Suprapubic skin (tissue), 4 donors: ENCODE measurements around the gene PRLR. TPM values are rescaled to one million over a fixed set of nuclear protein-coding genes. Genes with fewer than 3 reads are reported as not detected.

Experiments
- DNase-seq, 2 donors: peaks; one replicate each; pipeline ENCODE4 v3.0.0-alpha.2; 2019; ENCODE audit warnings: low spot score in 2 of 2
- H3K27ac ChIP-seq: fragments of 200-600 bp; sonication (generic); one replicate; pipeline ENCODE4 v1.5.1; 2019
- H3K27me3 ChIP-seq: fragments of 200-600 bp; sonication (generic); one replicate; pipeline ENCODE4 v1.5.1; 2019
- H3K36me3 ChIP-seq: fragments of 200-600 bp; sonication (generic); one replicate; pipeline ENCODE4 v1.5.1; 2019
- H3K4me1 ChIP-seq: fragments of 200-600 bp; sonication (generic); one replicate; pipeline ENCODE4 v1.5.1; 2019
- H3K4me3 ChIP-seq: fragments of 200-600 bp; sonication (generic); one replicate; pipeline ENCODE4 v1.5.1; 2019; ENCODE audit warnings: mild to moderate bottlenecking
- H3K9me3 ChIP-seq: fragments of 200-600 bp; sonication (generic); one replicate; pipeline ENCODE4 v1.5.1; 2019
- CTCF ChIP-seq, 2 donors: fragments of 200-600 bp in 1 of 2; fragments of 450-650 bp in 1 of 2; sonication (generic) in 1 of 2; IDR thresholded peaks; one replicate each; pipeline ENCODE4 v1.5.1; 2016 to 2019; ENCODE audit warnings: antibody characterized with exemption in 2 of 2, mild to moderate bottlenecking in 1 of 2, moderate library complexity in 1 of 2
- EP300 ChIP-seq: sonication (generic); formaldehyde crosslinking; IDR thresholded peaks from one replicate; pipeline ENCODE4 v1.6.1; 2017; ENCODE audit warnings: antibody characterized with exemption
- POLR2A ChIP-seq, 2 donors: fragments of 450-650 bp; IDR thresholded peaks; one replicate each; pipeline ENCODE4 v1.6.1; 2017; ENCODE audit warnings: antibody characterized with exemption in 2 of 2, mild to moderate bottlenecking in 2 of 2, moderate library complexity in 2 of 2
- POLR2AphosphoS5 ChIP-seq, 3 donors: sonication (generic); formaldehyde crosslinking; IDR thresholded peaks; one replicate each; pipeline ENCODE4 v1.6.1; 2017; ENCODE audit warnings: antibody characterized with exemption in 3 of 3
- WGBS: methylation state at CpG from one replicate; pipeline ENCODE4 v1.1.5; 2018; 5-methylcytosine and 5-hydroxymethylcytosine counted together
- total RNA-seq, 4 donors: library from RNA; depleted of rRNA; stranded (reverse); fragments of >200 nt; gene quantifications; one replicate each; pipeline ENCODE4 v1.1.0, GENCODE V29; 2016

Gene PRLR
- total RNA-seq, 4 donors from 2014 or later, result 8.0 to 18.7 (median 17.6) TPM

GRCh38 chr5:35060236-35060635 is 170.1 kb downstream of the PRLR start:
- Histone ChIP-seq H3K27ac (no peak overlapping the region), H3K4me1 (peaks cover 3% of the 10 kb centered on the region), H3K4me3 (no peak overlapping the region), H3K27me3 (no peaks in the 10 kb centered on the region), H3K36me3 (no peaks in the 10 kb centered on the region), H3K9me3 (no peaks in the 10 kb centered on the region)
- no peak for TF ChIP-seq POLR2AphosphoS5 (IDR thresholded peaks at IDR 0.05)
- TF ChIP-seq POLR2A (IDR thresholded peaks at IDR 0.05), result no peak
- TF ChIP-seq EP300, result no peak
- no peak for TF ChIP-seq CTCF (IDR thresholded peaks at IDR 0.05)
- WGBS, result 66% methylated on average over 2 of the region's 2 CpGs
- no peak for DNase-seq

GRCh38 chr5:35059251-35059650 is 171.0 kb downstream of the PRLR start:
- DNase-seq, result no peak
- TF ChIP-seq EP300, result no peak
- TF ChIP-seq CTCF (IDR thresholded peaks at IDR 0.05), result no peak
- H3K4me1 ChIP-seq, result peaks cover 3% of the 10 kb centered on the region

GRCh38 chr5:35058374-35058788 is 171.9 kb downstream of the PRLR start:
- Histone ChIP-seq H3K27me3 (no peaks in the 10 kb centered on the region), H3K4me1 (peaks cover 3% of the 10 kb centered on the region), H3K36me3 (no peaks in the 10 kb centered on the region), H3K27ac (no peak overlapping the region), H3K4me3 (no peak overlapping the region), H3K9me3 (no peaks in the 10 kb centered on the region)
- WGBS, result 75% methylated on average over 3 of the region's 3 CpGs
- no peak for TF ChIP-seq POLR2AphosphoS5 (IDR thresholded peaks at IDR 0.05)
- no peak for TF ChIP-seq POLR2A (IDR thresholded peaks at IDR 0.05)
- TF ChIP-seq EP300, result no peak
- TF ChIP-seq CTCF (IDR thresholded peaks at IDR 0.05), result no peak
- DNase-seq, result no peak

More at GRCh38 chr5:35059251-35059650, 171.0 kb downstream of the PRLR start:
- no peaks in the 10 kb centered on the region for H3K36me3 ChIP-seq
- no peak overlapping the region for H3K27ac ChIP-seq
- H3K27me3 ChIP-seq, result no peaks in the 10 kb centered on the region
- H3K9me3 ChIP-seq, result no peaks in the 10 kb centered on the region
- no peak overlapping the region for H3K4me3 ChIP-seq

- H3K27me3 ChIP-seq, result no peaks in the 10 kb centered on the region
- H3K27ac ChIP-seq, result no peak overlapping the region
- no peak for DNase-seq
- TF ChIP-seq POLR2A (IDR thresholded peaks at IDR 0.05), result no peak
- TF ChIP-seq POLR2AphosphoS5 (IDR thresholded peaks at IDR 0.05), result no peak
- TF ChIP-seq CTCF (IDR thresholded peaks at IDR 0.05), result no peak
- TF ChIP-seq EP300, result no peak
- H3K9me3 ChIP-seq, result no peaks in the 10 kb centered on the region
- no peaks in the 10 kb centered on the region for H3K4me1 ChIP-seq
- H3K4me3 ChIP-seq, result no peak overlapping the region
- no peaks in the 10 kb centered on the region for H3K36me3 ChIP-seq
- 45% methylated on average over 2 of the region's 2 CpGs for WGBS
These were observed 173.6 kb downstream of the PRLR start for GRCh38 chr5:35056686-35057085.

GRCh38 chr5:35052838-35053237 is 177.4 kb downstream of the PRLR start:
- TF ChIP-seq POLR2A (IDR thresholded peaks at IDR 0.05) (no peak), POLR2AphosphoS5 (IDR thresholded peaks at IDR 0.05) (no peak), EP300 (no peak), CTCF (IDR thresholded peaks at IDR 0.05) (no peak)
- Histone ChIP-seq H3K36me3 (no peaks in the 10 kb centered on the region), H3K27ac (no peak overlapping the region), H3K4me3 (no peak overlapping the region), H3K4me1 (no peaks in the 10 kb centered on the region), H3K9me3 (no peaks in the 10 kb centered on the region), H3K27me3 (peaks cover 4% of the 10 kb centered on the region)
- WGBS, result 86% methylated on average over 4 of the region's 4 CpGs
- DNase-seq, result no peak
